AG09309 (cell line): ENCODE measurements around the gene SETD9.

Source experiments
- DNase-seq: peaks from one replicate; pipeline ENCODE4 v3.0.0-alpha.2; 2010; ENCODE audit warnings: low read depth
- H3K4me3 ChIP-seq: 2 replicates; pipeline ENCODE4 v1.5.1; 2011; ENCODE audit warnings: mild to moderate bottlenecking, low read depth, low read length, moderate library complexity; ENCODE audit not compliant: control insufficient read depth
- CTCF ChIP-seq: IDR thresholded peaks from 2 replicates; pipeline ENCODE4 v1.5.1; 2011; ENCODE audit warnings: mild to moderate bottlenecking, low read depth, low read length, inconsistent platforms; ENCODE audit not compliant: insufficient read depth, control insufficient read depth; ENCODE audit errors: missing control alignments

The SETD9 gene

DNA sequence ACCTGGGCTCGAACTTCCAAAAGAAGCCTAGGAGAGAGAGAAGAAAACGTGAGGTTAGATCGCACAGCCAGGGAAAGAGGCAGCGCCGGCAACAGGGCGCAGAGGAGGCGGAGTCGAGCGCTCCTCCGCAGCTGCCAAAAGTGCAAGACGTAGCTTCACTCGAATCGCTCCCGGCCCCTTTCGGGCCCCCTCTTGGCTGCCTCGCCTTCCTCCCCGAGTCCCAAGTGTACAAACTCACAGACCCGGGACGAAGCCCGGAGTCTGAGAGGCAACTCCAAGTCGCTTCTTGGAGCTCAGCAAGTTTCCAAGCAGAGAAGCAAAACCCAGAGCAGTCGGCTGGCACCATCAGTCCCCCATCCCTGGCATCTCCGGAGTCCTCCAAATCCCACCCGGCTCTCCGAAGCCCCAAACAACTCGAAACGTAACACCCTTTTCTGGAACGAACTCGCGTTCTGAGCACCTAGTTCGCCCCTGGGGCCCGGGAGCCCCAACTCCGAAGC lies 41.3 kb downstream of the SETD9 start:
- peak overlapping the region; percentile 79 for H3K4me3 ChIP-seq
- TF ChIP-seq CTCF: no peak
- DNase-seq: peak; percentile 21

DNA sequence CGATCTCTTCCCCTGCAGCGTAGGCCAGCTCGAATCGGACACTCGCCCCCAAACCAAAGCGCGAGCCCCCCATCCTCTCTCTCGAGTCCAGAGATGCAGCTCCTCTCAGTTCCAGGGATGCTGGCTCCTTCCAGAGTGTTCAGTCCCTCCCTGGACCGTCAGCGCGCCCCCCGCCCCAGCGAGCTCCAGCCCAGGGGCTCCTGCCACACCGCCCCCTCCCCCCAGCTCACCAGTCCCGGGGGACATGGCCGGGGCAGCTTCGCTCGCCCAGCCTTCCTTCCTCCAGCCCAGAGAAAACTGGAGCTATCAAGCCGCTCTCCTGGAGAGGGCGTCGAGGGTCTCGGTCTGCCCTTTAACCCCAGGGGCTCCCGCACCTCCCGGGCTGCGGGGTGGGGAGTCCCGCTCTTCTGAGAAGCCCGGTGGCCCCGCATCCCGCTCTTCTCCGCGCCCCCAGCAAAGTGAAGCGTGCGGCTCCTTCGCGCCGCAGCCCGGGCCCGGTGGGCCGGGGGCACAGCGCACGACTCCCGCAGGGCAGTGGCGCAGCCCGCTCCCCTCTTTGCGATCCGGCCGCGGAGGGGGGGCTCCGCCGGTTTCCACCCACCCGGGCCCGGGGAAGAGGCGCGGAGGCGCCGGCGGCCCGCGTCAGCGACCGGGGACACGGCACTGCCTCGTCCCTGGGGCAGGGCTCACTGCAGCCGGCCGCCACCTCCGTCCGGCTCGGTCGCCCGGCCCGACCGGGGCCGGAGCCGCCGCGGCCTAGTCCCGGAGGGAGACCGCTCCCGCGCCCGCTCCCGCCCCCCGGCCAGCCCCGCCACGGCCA lies 41.9 kb downstream of the SETD9 start:
- TF ChIP-seq CTCF: no peak
- DNase-seq: no peak

GRCh38 chr5:56951946-56952691 lies 42.7 kb downstream of the SETD9 start, which contains the start of gene MIER3:
TSS of gene MIER3 (minus strand) at chr5:56952123. CDS start at chr5:56952102, 21 bp downstream.
- TF ChIP-seq CTCF: no peak
- H3K4me3 ChIP-seq: peak within 1 kb of the TSS; percentile 79
- no peak for DNase-seq

More for the DNA sequence above, 41.9 kb downstream of the SETD9 start:
- H3K4me3 ChIP-seq: peak overlapping the region; percentile 79

- no peak for TF ChIP-seq CTCF
- no peak for DNase-seq
- H3K4me3 ChIP-seq: no peak overlapping the region
These were observed 44.9 kb downstream of the SETD9 start for GRCh38 chr5:56954262-56954661.

GRCh38 chr5:56958595-56958994 lies 49.2 kb downstream of the SETD9 start:
- no peak for DNase-seq
- no peak overlapping the region for H3K4me3 ChIP-seq
- TF ChIP-seq CTCF: no peak

DNA sequence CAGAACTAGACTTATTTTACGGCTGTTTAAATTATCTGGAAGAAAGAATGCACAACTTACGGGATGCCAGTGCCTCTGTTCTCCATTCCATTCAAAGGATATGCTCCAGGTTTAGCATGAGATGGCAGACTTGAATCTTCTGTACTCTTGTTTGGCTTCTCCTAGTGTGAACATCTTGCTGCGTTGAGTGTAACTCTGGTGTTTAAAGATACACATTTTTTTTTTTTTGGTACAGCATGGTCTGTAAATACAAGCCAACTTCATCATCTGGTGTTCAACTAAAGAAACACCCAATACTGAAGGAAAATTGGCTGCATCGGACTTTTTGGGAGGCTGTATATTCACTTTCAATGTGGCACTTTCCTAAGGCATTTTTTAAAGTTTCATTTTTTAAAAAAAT lies 49.9 kb downstream of the SETD9 start:
- TF ChIP-seq CTCF: no peak
- no peak overlapping the region for H3K4me3 ChIP-seq
- no peak for DNase-seq
